Right atrium auricular region (tissue), 2 donors: ENCODE measurements around the gene SEC62. TPM values are rescaled to one million over a fixed set of nuclear protein-coding genes. Genes with fewer than 3 reads are reported as not detected.

ENCODE experiments used
- DNase-seq: peaks from one replicate; pipeline ENCODE4 v3.0.0-alpha.2; 2019; ENCODE audit warnings: low spot score
- H3K27ac ChIP-seq, 2 donors: fragments of 200-600 bp; sonication (generic); 1 replicate in 1 of 2; 2 replicates in 1 of 2; pipeline ENCODE4 v1.5.1; 2016 to 2019
- H3K27me3 ChIP-seq, 2 donors: fragments of 200-600 bp; sonication (generic); one replicate each; pipeline versions ENCODE4 v1.5.1 to v1.6.0; 2017 to 2019
- H3K36me3 ChIP-seq: fragments of 200-600 bp; sonication (generic); one replicate; pipeline ENCODE4 v1.5.1; 2016
- H3K4me1 ChIP-seq, 2 donors: fragments of 200-600 bp; sonication (generic); one replicate each; pipeline versions ENCODE4 v1.5.1 to v1.6.0; 2017 to 2019
- H3K4me3 ChIP-seq, 2 donors: fragments of 200-600 bp; sonication (generic); 1 replicate in 1 of 2; 2 replicates in 1 of 2; pipeline ENCODE4 v1.5.1; 2017 to 2019; ENCODE audit warnings: mild to moderate bottlenecking in 1 of 2, moderate library complexity in 1 of 2
- H3K9me3 ChIP-seq, 2 donors: fragments of 200-600 bp; sonication (generic); one replicate each; pipeline ENCODE4 v1.5.1; 2019
- total RNA-seq, 2 donors: library from RNA; depleted of rRNA; stranded (reverse); fragments of >200 nt; gene quantifications; one replicate each; pipeline ENCODE4 v1.1.0, GENCODE V29; 2016
- TF ChIP-seq, protein P1 (sequence below), 2 donors: fragments of 200-600 bp; sonication (generic); IDR thresholded peaks; one replicate each; pipeline ENCODE4 v1.5.1; 2019; ENCODE audit warnings: antibody characterized with exemption in 2 of 2

The SEC62 gene
- total RNA-seq, 2 donors from 2014 or later, result 29.5 to 31.2 TPM

GRCh38 chr3:170046269-170047132 is 79.9 kb downstream of the SEC62 start:
- no peak for DNase-seq
- Histone ChIP-seq H3K36me3 (no peaks in the 10 kb centered on the region), H3K4me1 (no peaks in the 10 kb centered on the region), H3K27ac (no peak overlapping the region), H3K4me3 (no peak overlapping the region), H3K9me3 (no peaks in the 10 kb centered on the region), H3K27me3 (no peaks in the 10 kb centered on the region)
- TF ChIP-seq, protein P1, sequence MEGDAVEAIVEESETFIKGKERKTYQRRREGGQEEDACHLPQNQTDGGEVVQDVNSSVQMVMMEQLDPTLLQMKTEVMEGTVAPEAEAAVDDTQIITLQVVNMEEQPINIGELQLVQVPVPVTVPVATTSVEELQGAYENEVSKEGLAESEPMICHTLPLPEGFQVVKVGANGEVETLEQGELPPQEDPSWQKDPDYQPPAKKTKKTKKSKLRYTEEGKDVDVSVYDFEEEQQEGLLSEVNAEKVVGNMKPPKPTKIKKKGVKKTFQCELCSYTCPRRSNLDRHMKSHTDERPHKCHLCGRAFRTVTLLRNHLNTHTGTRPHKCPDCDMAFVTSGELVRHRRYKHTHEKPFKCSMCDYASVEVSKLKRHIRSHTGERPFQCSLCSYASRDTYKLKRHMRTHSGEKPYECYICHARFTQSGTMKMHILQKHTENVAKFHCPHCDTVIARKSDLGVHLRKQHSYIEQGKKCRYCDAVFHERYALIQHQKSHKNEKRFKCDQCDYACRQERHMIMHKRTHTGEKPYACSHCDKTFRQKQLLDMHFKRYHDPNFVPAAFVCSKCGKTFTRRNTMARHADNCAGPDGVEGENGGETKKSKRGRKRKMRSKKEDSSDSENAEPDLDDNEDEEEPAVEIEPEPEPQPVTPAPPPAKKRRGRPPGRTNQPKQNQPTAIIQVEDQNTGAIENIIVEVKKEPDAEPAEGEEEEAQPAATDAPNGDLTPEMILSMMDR (IDR thresholded peaks at IDR 0.05), result no peak

- Histone ChIP-seq H3K36me3 (no peaks in the 10 kb centered on the region), H3K27me3 (no peaks in the 10 kb centered on the region), H3K4me1 (no peaks in the 10 kb centered on the region), H3K4me3 (no peak overlapping the region), H3K27ac (no peak overlapping the region), H3K9me3 (no peaks in the 10 kb centered on the region)
- DNase-seq, result no peak
- TF ChIP-seq, protein P1 (IDR thresholded peaks at IDR 0.05), result no peak
Observed at GRCh38 chr3:170047133-170047404, 80.5 kb downstream of the SEC62 start.

Other genes with a start within 250 kb of the SEC62 start
- 10 to 100 TPM; 53.6 to 61.6 TPM for gene TERC, start 201.7 kb upstream of the SEC62 start, total RNA-seq
- gene ACTRT3, start 197.2 kb upstream of the SEC62 start, total RNA-seq, result 1 to 10 TPM in 1 of 2 donors, under 1 TPM in 1; 0.30 to 1.4 TPM
- gene MYNN, start 193.4 kb upstream of the SEC62 start, total RNA-seq, result 10 to 100 TPM; 10.2 to 11.2 TPM
- gene LRRIQ4, start 153.9 kb upstream of the SEC62 start, total RNA-seq, result under 1 TPM in 1 of 2 donors, not detected in 1; 0.43 TPM
- gene LRRC34, start 153.9 kb upstream of the SEC62 start, total RNA-seq, result 1 to 10 TPM; 2.9 to 3.3 TPM
- not detected for gene LRRC31, start 96.9 kb upstream of the SEC62 start, total RNA-seq
- not detected for gene SAMD7, start 55.2 kb upstream of the SEC62 start, total RNA-seq
- gene GPR160, start 71.2 kb downstream of the SEC62 start, total RNA-seq, result under 1 TPM; 0.75 to 0.96 TPM
- 10 to 100 TPM; 23.8 to 41.9 TPM for gene PHC3, start 214.9 kb downstream of the SEC62 start, total RNA-seq